Left lung (tissue), 14 donors: ENCODE results near the gene GPX4. TPM values are rescaled to one million over a fixed set of nuclear protein-coding genes. Genes with fewer than 3 reads are reported as not detected.

Source experiments
- ATAC-seq: fragments of 200-7000 bp; cut with Tn5 transposase; one replicate; pipeline ENCODE4 v1.9.1; 2020; ENCODE audit warnings: moderate library complexity
- DNase-seq, 4 donors: peaks; one replicate each; pipeline ENCODE4 v3.0.0-alpha.2; 2013 to 2020
- H3K27ac ChIP-seq, 2 donors: fragments of 200-600 bp; sonication (generic) in 1 of 2; one replicate each; pipeline versions ENCODE4 v1.5.0 to v1.8.0; 2020 to 2021
- H3K27me3 ChIP-seq, 2 donors: fragments of 200-600 bp; sonication (generic) in 1 of 2; one replicate each; pipeline versions ENCODE4 v1.5.0 to v1.8.0; 2020 to 2021
- H3K36me3 ChIP-seq, 2 donors: fragments of 200-600 bp; sonication (generic) in 1 of 2; one replicate each; pipeline versions ENCODE4 v1.5.0 to v1.8.0; 2020 to 2021
- H3K4me1 ChIP-seq, 2 donors: fragments of 200-600 bp; one replicate each; pipeline ENCODE4 v1.8.0; 2021
- H3K4me3 ChIP-seq, 2 donors: fragments of 200-600 bp; sonication (generic) in 1 of 2; one replicate each; pipeline versions ENCODE4 v1.5.0 to v1.8.0; 2020 to 2021; ENCODE audit warnings: mild to moderate bottlenecking in 1 of 2
- H3K9me3 ChIP-seq, 2 donors: fragments of 200-600 bp; sonication (generic) in 1 of 2; one replicate each; pipeline versions ENCODE4 v1.5.0 to v1.8.0; 2020 to 2021
- CTCF ChIP-seq, 2 donors: fragments of 200-600 bp; sonication (generic) in 1 of 2; IDR thresholded peaks; one replicate each; pipeline versions ENCODE4 v1.5.0 to v1.8.0; 2021; ENCODE audit warnings: antibody characterized with exemption in 2 of 2
- intact Hi-C, 2 donors: fragments of 100-400 bp; cut with DNase I; formaldehyde crosslinking; loops; one replicate each; pipeline versions ENCODE4 v1.11.2 to v1.14.2; 2022
- long read RNA-seq, 12 donors: library from polyadenylated mRNA in 2 of 12; unstranded in 2 of 12; transcript quantifications; one replicate each; pipeline ENCODE4 v2.0.0 and lab custom pipeline, GENCODE V29; 2019 to 2026
- polyA plus RNA-seq, 6 donors: library from polyadenylated mRNA; unstranded; fragments of 120-200 nt; gene quantifications; one replicate each; pipeline ENCODE4 v1.2.1, GENCODE V29; 2013; ENCODE audit not compliant: insufficient read length in 6 of 6
- total RNA-seq, 2 donors: library from RNA; stranded (reverse); fragmentation: NEBNext Ultra II Directional; extraction: Animal tissue kit (Norgen Biotek cat#: 25700); gene quantifications; one replicate each; pipeline ENCODE4 v1.2.1, GENCODE V29; 2021
- donor health status: DM: no; HTN: yes; CAD: no.
- donor health status: DM: no; HTN: no; CAD: no.

Gene GPX4
- total RNA-seq (100 to 1,000 TPM; 266 to 365 TPM), polyA plus RNA-seq (100 to 1,000 TPM; 146 to 223 (median 208) TPM)
- long read RNA-seq, donor 1, transcript GPX4-204 (6 exons, 536 nt): minor isoform, 10 of 252 reads
- long read RNA-seq, donor 1, transcript GPX4-201 (7 exons, 919 nt): major isoform, 155 of 252 reads
- long read RNA-seq, donor 1, partial matches to known transcripts: 8 of 252 reads
- long read RNA-seq, donor 1, other reads (novel, unspliced or antisense): 73 of 252 reads
- long read RNA-seq, donor 2, transcript GPX4-201 (7 exons, 919 nt): major isoform, 139 of 264 reads
- long read RNA-seq, donor 2, transcript GPX4-204 (6 exons, 536 nt): minor isoform, 8 of 264 reads
- long read RNA-seq, donor 2, partial matches to known transcripts: 38 of 264 reads
- long read RNA-seq, donor 2, other reads (novel, unspliced or antisense): 75 of 264 reads
- long read RNA-seq, donor 3, transcript GPX4-201 (7 exons, 919 nt): major isoform, 98 of 169 reads
- long read RNA-seq, donor 3, partial matches to known transcripts: 16 of 169 reads
- long read RNA-seq, donor 3, other reads (novel, unspliced or antisense): 48 of 169 reads
- long read RNA-seq, donor 4, transcript GPX4-201 (7 exons, 919 nt): major isoform, 405 of 519 reads
- long read RNA-seq, donor 4, partial matches to known transcripts: 47 of 519 reads
- long read RNA-seq, donor 4, other reads (novel, unspliced or antisense): 62 of 519 reads
- long read RNA-seq, donor 5, transcript GPX4-204 (6 exons, 536 nt): minor isoform, 8 of 173 reads
- long read RNA-seq, donor 5, transcript GPX4-201 (7 exons, 919 nt): major isoform, 89 of 173 reads
- long read RNA-seq, donor 5, partial matches to known transcripts: 0 of 173 reads
- long read RNA-seq, donor 5, other reads (novel, unspliced or antisense): 72 of 173 reads
- long read RNA-seq, donor 6, transcript GPX4-201 (7 exons, 919 nt): major isoform, 112 of 202 reads
- long read RNA-seq, donor 6, partial matches to known transcripts: 23 of 202 reads
- long read RNA-seq, donor 6, other reads (novel, unspliced or antisense): 61 of 202 reads
- long read RNA-seq, donor 7, transcript GPX4-201 (7 exons, 919 nt): major isoform, 36 of 68 reads
- long read RNA-seq, donor 7, partial matches to known transcripts: 0 of 68 reads
- long read RNA-seq, donor 7, other reads (novel, unspliced or antisense): 26 of 68 reads
- long read RNA-seq, donor 8, transcript GPX4-204 (6 exons, 536 nt): minor isoform, 7 of 152 reads
- long read RNA-seq, donor 8, transcript GPX4-201 (7 exons, 919 nt): major isoform, 82 of 152 reads
- long read RNA-seq, donor 8, partial matches to known transcripts: 5 of 152 reads
- long read RNA-seq, donor 8, other reads (novel, unspliced or antisense): 57 of 152 reads
- long read RNA-seq, donor 9: 0 reads
- long read RNA-seq, donor 10, transcript GPX4-201 (7 exons, 919 nt): major isoform, 344 of 426 reads
- long read RNA-seq, donor 10, transcript GPX4-204 (6 exons, 536 nt): minor isoform, 5 of 426 reads
- long read RNA-seq, donor 10, partial matches to known transcripts: 8 of 426 reads
- long read RNA-seq, donor 10, other reads (novel, unspliced or antisense): 62 of 426 reads
- long read RNA-seq, donor 11: 0 reads
- long read RNA-seq, donor 12, transcript GPX4-201 (7 exons, 919 nt): major isoform, 101 of 148 reads
- long read RNA-seq, donor 12, partial matches to known transcripts: 0 of 148 reads
- long read RNA-seq, donor 12, other reads (novel, unspliced or antisense): 45 of 148 reads

- H3K4me1 ChIP-seq: peaks cover 46 to 90% of the 10 kb centered on the region in 2 donors
- peak within 1 kb of the TSS; percentile 62 to 71 for H3K4me3 ChIP-seq
- H3K27me3 ChIP-seq: no peaks in the 10 kb centered on the region
- peaks cover 0 to 1% of the 10 kb centered on the region in 2 donors for H3K9me3 ChIP-seq
- DNase-seq (peak; percentile 97 to 100 (median 100)), ATAC-seq (peak; percentile 79)
- no peak for TF ChIP-seq CTCF (IDR thresholded peaks at IDR 0.05)
- peak within 1 kb of the TSS; percentile 95 to 97 for H3K27ac ChIP-seq
- intact Hi-C loops: no loop called here
- peaks cover 0 to 31% of the 10 kb centered on the region in 2 donors for H3K36me3 ChIP-seq
Observed at GRCh38 chr19:1103708-1104310, at the start of gene GPX4. GPX4 (plus strand) TSS chr19:1103994; CDS start chr19:1104044, 50 bp downstream.

- no peak for TF ChIP-seq CTCF (IDR thresholded peaks at IDR 0.05)
- ATAC-seq: no peak
- no peaks in the 10 kb centered on the region for H3K27me3 ChIP-seq
- no peak overlapping the region for H3K27ac ChIP-seq
- DNase-seq: peak in 1 of 4 donors; percentile 61
- H3K4me3 ChIP-seq: no peak overlapping the region
- H3K36me3 ChIP-seq: peaks cover 0 to 56% of the 10 kb centered on the region in 2 donors
- no peaks in the 10 kb centered on the region for H3K4me1 ChIP-seq
- H3K9me3 ChIP-seq: peaks cover 0 to 31% of the 10 kb centered on the region in 2 donors
- intact Hi-C loops: no loop called here
Observed at GRCh38 chr19:1054102-1055027, 49.4 kb upstream of the GPX4 start.

- H3K4me3 ChIP-seq: no peak overlapping the region
- no peak for TF ChIP-seq CTCF (IDR thresholded peaks at IDR 0.05)
- H3K36me3 ChIP-seq: peaks cover 0 to 61% of the 10 kb centered on the region in 2 donors
- H3K27ac ChIP-seq: no peak overlapping the region
- no peaks in the 10 kb centered on the region for H3K4me1 ChIP-seq
- ATAC-seq: no peak
- peaks cover 0 to 31% of the 10 kb centered on the region in 2 donors for H3K9me3 ChIP-seq
- H3K27me3 ChIP-seq: no peaks in the 10 kb centered on the region
- peak in 1 of 4 donors; percentile 61 for DNase-seq
- intact Hi-C loops: no loop called here
Observed at GRCh38 chr19:1055028-1055425, 48.8 kb upstream of the GPX4 start.
